HCT116 (cell line): ENCODE measurements around the gene LMCD1.

ENCODE experiments used
- CEBPB ChIP-seq: IDR thresholded peaks from 2 replicates; pipeline ENCODE4 v1.6.1; 2012; ENCODE audit warnings: low read depth
- EGR1 ChIP-seq: IDR thresholded peaks from 2 replicates; pipeline ENCODE4 v1.6.1; 2012; ENCODE audit warnings: low read depth
- EZH2 ChIP-seq: fragments of 200-600 bp; sonication (generic); IDR thresholded peaks from 2 replicates; pipeline ENCODE4 v1.6.1; 2017; ENCODE audit warnings: antibody characterized with exemption, mixed run types
- EZH2phosphoT487 ChIP-seq: fragments of 200-600 bp; IDR thresholded peaks from 2 replicates; pipeline ENCODE4 v1.6.1; 2018; ENCODE audit warnings: antibody characterized with exemption, borderline replicate concordance
- FOSL1 ChIP-seq: IDR thresholded peaks from 2 replicates; pipeline ENCODE4 v1.6.1; 2012; ENCODE audit warnings: low read depth
- POLR2A ChIP-seq: IDR thresholded peaks from 2 replicates; pipeline ENCODE4 v1.7.0; 2011; ENCODE audit warnings: borderline replicate concordance; ENCODE audit not compliant: insufficient read depth, insufficient read length; ENCODE audit errors: extremely low read depth
- POLR2AphosphoS5 ChIP-seq: IDR thresholded peaks from 2 replicates; pipeline ENCODE4 v1.6.1; 2011; ENCODE audit warnings: mild to moderate bottlenecking, low read depth, low read length, moderate library complexity
- RAD21 ChIP-seq: IDR thresholded peaks from 2 replicates; pipeline ENCODE4 v1.6.1; 2012; ENCODE audit warnings: low read depth, mild to moderate bottlenecking
- SIN3A ChIP-seq: IDR thresholded peaks from 2 replicates; pipeline ENCODE4 v1.6.1; 2012; ENCODE audit warnings: low read depth
- SP1 ChIP-seq: IDR thresholded peaks from 2 replicates; pipeline ENCODE4 v1.6.1; 2012; ENCODE audit warnings: low read depth
- ZNF274 ChIP-seq: fragments of 200-500 bp; sonication (Bioruptor generic); IDR thresholded peaks from 2 replicates; pipeline ENCODE4 v1.6.1; 2014; ENCODE audit warnings: mild to moderate bottlenecking, low read depth, low read length, inconsistent platforms
- TF ChIP-seq, protein P1 (sequence below), 3 experiments: fragments of 200-600 bp in 1 of 3; sonication (generic) in 1 of 3; IDR thresholded peaks in 2 of 3; conservative IDR thresholded peaks in 1 of 3; 2 replicates each; pipeline ENCODE4 v1.5.1; 2012 to 2017; ENCODE audit warnings: low read depth in 2 of 3, low read length in 2 of 3, antibody characterized with exemption in 1 of 3, borderline replicate concordance in 1 of 3, control low read depth in 1 of 3, mild to moderate bottlenecking in 1 of 3, mixed read lengths in 1 of 3, mixed run types in 1 of 3, moderate library complexity in 1 of 3; ENCODE audit not compliant: insufficient read depth in 1 of 3

DNA sequence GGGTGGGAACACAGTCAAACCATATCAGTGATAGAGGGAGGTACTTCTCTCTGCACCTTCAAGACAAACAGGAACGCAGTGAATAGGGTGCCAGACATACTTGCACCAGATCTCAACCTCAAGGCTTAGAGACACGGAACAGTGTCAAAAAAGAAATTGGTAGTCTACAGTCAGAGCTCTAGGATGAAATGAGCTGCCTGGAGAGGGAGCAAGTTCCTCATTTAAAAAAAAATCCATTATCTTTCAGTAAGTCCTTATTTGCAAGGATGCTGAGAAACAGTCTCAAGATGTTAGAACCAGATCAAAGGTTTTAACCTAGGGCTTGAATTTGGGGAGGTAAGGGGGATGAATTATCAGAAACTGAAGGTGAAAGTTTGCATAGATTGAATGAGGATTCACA is 20.2 kb upstream of the LMCD1 start:
- TF ChIP-seq, protein P1, sequence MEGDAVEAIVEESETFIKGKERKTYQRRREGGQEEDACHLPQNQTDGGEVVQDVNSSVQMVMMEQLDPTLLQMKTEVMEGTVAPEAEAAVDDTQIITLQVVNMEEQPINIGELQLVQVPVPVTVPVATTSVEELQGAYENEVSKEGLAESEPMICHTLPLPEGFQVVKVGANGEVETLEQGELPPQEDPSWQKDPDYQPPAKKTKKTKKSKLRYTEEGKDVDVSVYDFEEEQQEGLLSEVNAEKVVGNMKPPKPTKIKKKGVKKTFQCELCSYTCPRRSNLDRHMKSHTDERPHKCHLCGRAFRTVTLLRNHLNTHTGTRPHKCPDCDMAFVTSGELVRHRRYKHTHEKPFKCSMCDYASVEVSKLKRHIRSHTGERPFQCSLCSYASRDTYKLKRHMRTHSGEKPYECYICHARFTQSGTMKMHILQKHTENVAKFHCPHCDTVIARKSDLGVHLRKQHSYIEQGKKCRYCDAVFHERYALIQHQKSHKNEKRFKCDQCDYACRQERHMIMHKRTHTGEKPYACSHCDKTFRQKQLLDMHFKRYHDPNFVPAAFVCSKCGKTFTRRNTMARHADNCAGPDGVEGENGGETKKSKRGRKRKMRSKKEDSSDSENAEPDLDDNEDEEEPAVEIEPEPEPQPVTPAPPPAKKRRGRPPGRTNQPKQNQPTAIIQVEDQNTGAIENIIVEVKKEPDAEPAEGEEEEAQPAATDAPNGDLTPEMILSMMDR (IDR thresholded peaks at IDR 0.05 in 2 of 3, conservative IDR thresholded peaks at IDR 0.05 in 1 of 3; ENCODE audit: borderline replicate concordance in 1 of 3, insufficient read depth in 1 of 3, low read depth in 2 of 3, low read length in 2 of 3), result no peak
- TF ChIP-seq POLR2AphosphoS5, result no peak
- TF ChIP-seq RAD21, result no peak; the same call in 1 of the 2 replicates
- no peak for TF ChIP-seq EZH2phosphoT487
- no peak for TF ChIP-seq POLR2A
- TF ChIP-seq EGR1, result no peak
- no peak for TF ChIP-seq SIN3A
- TF ChIP-seq ZNF274, result no peak
- no peak for TF ChIP-seq CEBPB
- TF ChIP-seq SP1, result no peak
- no peak for TF ChIP-seq FOSL1
- no peak for TF ChIP-seq EZH2
